ENCODE measurements around the gene TAGAP. TPM values are rescaled to one million over a fixed set of nuclear protein-coding genes. Genes with fewer than 3 reads are reported as not detected.
"Not testable (repeated sequence)": the region's sequence is repeated elsewhere in the genome, so short reads cannot be mapped to it uniquely, and the experiment has no call there.

TAGAP gene
- total RNA-seq, 1 experiment from 2014 or later: 0.30 TPM

DNA sequence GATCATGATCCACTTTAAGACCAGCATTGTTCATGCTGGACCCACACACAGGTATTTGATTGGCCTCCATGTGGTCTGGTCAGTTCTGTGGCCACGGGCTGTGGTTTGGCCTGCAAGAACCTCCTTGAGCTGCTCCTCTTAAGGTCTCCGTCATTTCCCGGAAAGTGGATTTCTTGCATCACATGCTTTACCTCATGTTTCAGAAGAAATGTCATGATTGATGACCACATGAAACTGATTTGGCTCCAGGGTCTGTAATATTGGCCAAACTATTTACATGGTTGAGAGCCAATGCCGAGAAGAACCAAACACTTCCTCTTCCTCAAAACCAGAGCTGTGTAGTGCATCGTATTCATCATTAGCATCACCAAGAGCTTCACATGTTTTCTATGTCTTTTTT is 31.6 kb downstream of the TAGAP start:
- ChIA-PET POLR2A (interaction anchor here (1.0 kb wide), 1 partner anchor 10 kb away, joined by 3 read pairs; no protein-coding TSS in a partner anchor), RAD21 (ENCODE audit: low non-redundant PET in 1 of 2, low total read pairs in 2 of 2, uncharacterized antibody in 2 of 2, unreplicated experiment in 2 of 2) (no interaction called here)
- BruUV-seq (replicated peaks): no TSS peak

DNA sequence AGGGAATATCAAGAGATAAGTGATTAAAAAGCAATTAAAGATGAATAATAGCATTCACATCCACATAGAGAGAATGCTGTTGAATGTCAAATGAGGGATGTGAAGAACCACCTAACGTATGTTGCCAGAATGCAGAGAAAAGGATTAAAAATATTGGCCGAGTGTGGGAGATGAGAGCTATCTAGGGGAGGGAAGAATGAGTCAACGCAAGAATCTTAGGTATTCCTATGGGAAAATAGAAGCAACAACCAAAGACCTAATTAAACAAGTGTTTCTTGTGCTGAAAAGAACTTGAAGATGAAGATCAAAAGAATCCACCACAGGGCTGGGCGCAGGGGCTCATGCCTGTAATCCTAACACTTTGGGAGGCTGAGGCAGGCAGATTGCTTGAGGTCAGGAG is 32.6 kb downstream of the TAGAP start:
- H2AFZ ChIP-seq (ENCODE audit: low read depth, low read length, poor library complexity, severe bottlenecking): no peak overlapping the region
- H4K20me1 ChIP-seq (ENCODE audit: insufficient read depth): no peaks in the 10 kb centered on the region
- no peak overlapping the region for H3K4me2 ChIP-seq (ENCODE audit: low read length)
- intact Hi-C loops (cut with micrococcal nuclease): no loop called here
- BruUV-seq (replicated peaks): no TSS peak
- H3K4me1 ChIP-seq (ENCODE audit: control insufficient read depth in 1 of 2, insufficient read depth in 2 of 2, low read length in 2 of 2): peaks cover 0 to 6% of the 10 kb centered on the region in 2 experiments; a peak in 1 of 4 replicates
- no peak for ATAC-seq
- RAD21 ChIA-PET (ENCODE audit: low non-redundant PET in 1 of 2, low total read pairs in 2 of 2, uncharacterized antibody in 2 of 2, unreplicated experiment in 2 of 2): no interaction called here
- H3K27ac ChIP-seq (ENCODE audit: low read depth, low read length): no peak overlapping the region
- no peak for DNase-seq (ENCODE audit: low read depth, low spot score)
- no peaks in the 10 kb centered on the region for H3K36me3 ChIP-seq (ENCODE audit: control insufficient read depth in 1 of 2, insufficient read depth in 2 of 2, low read length in 2 of 2)
- CTCF ChIA-PET: no interaction called here
- H3K9ac ChIP-seq (ENCODE audit: low read length): no peak overlapping the region
- no peak overlapping the region for H3K4me3 ChIP-seq (replicated peaks in 1 of 2; ENCODE audit: low read depth in 1 of 2, low read length in 2 of 2)
- TF ChIP-seq POLR2AphosphoS5 (IDR thresholded peaks at IDR 0.05; ENCODE audit: low read depth, low read length) (no peak), POLR2A (IDR thresholded peaks at IDR 0.05; ENCODE audit: borderline replicate concordance, extremely low read depth, insufficient read depth, insufficient read length) (no peak), EGR1 (IDR thresholded peaks at IDR 0.05; ENCODE audit: low read depth) (no peak), SP1 (IDR thresholded peaks at IDR 0.05; ENCODE audit: low read depth) (no peak), JUND (IDR thresholded peaks at IDR 0.05) (no peak)
- POLR2A ChIA-PET: no interaction called here
- H3K9me3 ChIP-seq (ENCODE audit: control insufficient read depth in 1 of 2, insufficient read depth in 1 of 2, low read depth in 1 of 2, low read length in 2 of 2): peaks cover 4 to 7% of the 10 kb centered on the region in 2 experiments; a peak in 1 of 4 replicates
- H3K27me3 ChIP-seq (ENCODE audit: insufficient read depth, low read length): no peaks in the 10 kb centered on the region
- H3K9me2 ChIP-seq (ENCODE audit: insufficient read depth): no peaks in the 10 kb centered on the region
- H3K79me2 ChIP-seq (ENCODE audit: insufficient read depth, low read length): no peaks in the 10 kb centered on the region

More for the DNA sequence above, 31.6 kb downstream of the TAGAP start:
- Histone ChIP-seq H3K4me2 (ENCODE audit: low read length) (no peak overlapping the region), H3K36me3 (ENCODE audit: control insufficient read depth in 1 of 2, insufficient read depth in 2 of 2, low read length in 2 of 2) (no peaks in the 10 kb centered on the region), H4K20me1 (ENCODE audit: insufficient read depth) (no peaks in the 10 kb centered on the region), H3K9me3 (ENCODE audit: control insufficient read depth in 1 of 2, insufficient read depth in 1 of 2, low read depth in 1 of 2, low read length in 2 of 2) (peaks cover 4 to 7% of the 10 kb centered on the region in 2 experiments; a peak in 1 of 4 replicates), H3K79me2 (ENCODE audit: insufficient read depth, low read length) (no peaks in the 10 kb centered on the region), H3K9ac (ENCODE audit: low read length) (no peak overlapping the region), H3K27ac (ENCODE audit: low read depth, low read length) (no peak overlapping the region), H3K4me1 (ENCODE audit: control insufficient read depth in 1 of 2, insufficient read depth in 2 of 2, low read length in 2 of 2) (peaks cover 0 to 6% of the 10 kb centered on the region in 2 experiments; a peak in 1 of 4 replicates), H3K4me3 (replicated peaks in 1 of 2; ENCODE audit: low read depth in 1 of 2, low read length in 2 of 2) (no peak overlapping the region), H3K27me3 (ENCODE audit: insufficient read depth, low read length) (no peaks in the 10 kb centered on the region), H2AFZ (ENCODE audit: low read depth, low read length, poor library complexity, severe bottlenecking) (no peak overlapping the region), H3K9me2 (ENCODE audit: insufficient read depth) (no peaks in the 10 kb centered on the region)
- intact Hi-C loops (cut with micrococcal nuclease): no loop called here
- DNase-seq (ENCODE audit: low read depth, low spot score) (no peak), ATAC-seq (no peak)
- CTCF ChIA-PET: no interaction called here
- TF ChIP-seq, protein P1, sequence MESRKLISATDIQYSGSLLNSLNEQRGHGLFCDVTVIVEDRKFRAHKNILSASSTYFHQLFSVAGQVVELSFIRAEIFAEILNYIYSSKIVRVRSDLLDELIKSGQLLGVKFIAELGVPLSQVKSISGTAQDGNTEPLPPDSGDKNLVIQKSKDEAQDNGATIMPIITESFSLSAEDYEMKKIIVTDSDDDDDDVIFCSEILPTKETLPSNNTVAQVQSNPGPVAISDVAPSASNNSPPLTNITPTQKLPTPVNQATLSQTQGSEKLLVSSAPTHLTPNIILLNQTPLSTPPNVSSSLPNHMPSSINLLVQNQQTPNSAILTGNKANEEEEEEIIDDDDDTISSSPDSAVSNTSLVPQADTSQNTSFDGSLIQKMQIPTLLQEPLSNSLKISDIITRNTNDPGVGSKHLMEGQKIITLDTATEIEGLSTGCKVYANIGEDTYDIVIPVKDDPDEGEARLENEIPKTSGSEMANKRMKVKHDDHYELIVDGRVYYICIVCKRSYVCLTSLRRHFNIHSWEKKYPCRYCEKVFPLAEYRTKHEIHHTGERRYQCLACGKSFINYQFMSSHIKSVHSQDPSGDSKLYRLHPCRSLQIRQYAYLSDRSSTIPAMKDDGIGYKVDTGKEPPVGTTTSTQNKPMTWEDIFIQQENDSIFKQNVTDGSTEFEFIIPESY (IDR thresholded peaks at IDR 0.05; ENCODE audit: extremely low read depth, insufficient replicate concordance, low read length): no peak

DNA sequence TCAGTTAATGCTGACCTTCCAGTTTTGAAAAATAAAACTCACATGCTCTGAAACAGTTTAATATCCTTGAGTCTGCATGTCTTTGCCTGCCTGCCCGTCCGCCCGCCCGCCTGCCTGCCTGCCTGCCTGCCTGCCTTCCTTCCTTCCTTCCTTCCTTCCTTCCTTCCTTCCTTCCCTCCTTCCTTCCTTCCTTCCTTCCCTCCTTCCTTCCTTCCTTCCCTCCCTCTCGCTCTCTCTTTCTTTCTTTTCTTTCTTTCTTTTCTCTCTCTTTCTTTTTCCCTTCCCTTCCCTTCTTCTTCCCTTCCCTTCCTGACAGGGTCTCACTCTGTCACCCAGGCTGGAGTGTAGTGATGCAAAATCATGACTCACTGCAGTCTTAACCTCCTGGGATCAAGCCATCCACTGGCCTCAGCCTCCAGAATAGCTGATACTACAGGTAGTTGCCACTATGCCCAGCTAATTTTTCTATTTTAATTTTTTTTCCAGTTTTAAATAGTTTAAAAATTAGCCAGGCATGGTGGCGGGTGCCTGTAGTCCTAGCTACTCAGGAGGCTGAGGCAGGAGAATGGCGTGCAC is 34.7 kb downstream of the TAGAP start:
- H2AFZ ChIP-seq (ENCODE audit: low read depth, low read length, poor library complexity, severe bottlenecking); H3K9me3 ChIP-seq (ENCODE audit: control insufficient read depth in 1 of 2, insufficient read depth in 1 of 2, low read depth in 1 of 2, low read length in 2 of 2); H4K20me1 ChIP-seq (ENCODE audit: insufficient read depth); POLR2A ChIA-PET; H3K36me3 ChIP-seq (ENCODE audit: control insufficient read depth in 1 of 2, insufficient read depth in 2 of 2, low read length in 2 of 2); H3K4me1 ChIP-seq (ENCODE audit: control insufficient read depth in 1 of 2, insufficient read depth in 2 of 2, low read length in 2 of 2); H3K9me2 ChIP-seq (ENCODE audit: insufficient read depth); H3K27me3 ChIP-seq (ENCODE audit: insufficient read depth, low read length); H3K4me3 ChIP-seq (replicated peaks in 1 of 2; ENCODE audit: low read depth in 1 of 2, low read length in 2 of 2); DNase-seq (ENCODE audit: low read depth, low spot score); ATAC-seq; H3K9ac ChIP-seq (ENCODE audit: low read length); H3K79me2 ChIP-seq (ENCODE audit: insufficient read depth, low read length); H3K27ac ChIP-seq (ENCODE audit: low read depth, low read length); H3K4me2 ChIP-seq (ENCODE audit: low read length); intact Hi-C loops (cut with micrococcal nuclease); BruUV-seq (replicated peaks): not testable (repeated sequence)
- ChIA-PET RAD21 (ENCODE audit: low non-redundant PET in 1 of 2, low total read pairs in 2 of 2, uncharacterized antibody in 2 of 2, unreplicated experiment in 2 of 2) (interaction anchor here in 1 of 2 experiments (0.6 kb wide), 1 partner anchor 585 kb away, joined by 3 read pairs; no protein-coding TSS in a partner anchor), CTCF (interaction anchor here (1.6 kb wide), 1 partner anchor 124 kb away, joined by 9 read pairs; no protein-coding TSS in a partner anchor)

All from HCT116 (cell line).